HCT116 (cell line): ENCODE data around the gene PHF10.

Source experiments
- TF ChIP-seq, protein P1 (sequence below): IDR thresholded peaks from 2 replicates; pipeline ENCODE4 v1.6.1; 2012; ENCODE audit warnings: low read depth
- TF ChIP-seq, protein P2 (sequence below), 3 experiments: fragments of 200-600 bp in 1 of 3; sonication (generic) in 1 of 3; IDR thresholded peaks in 2 of 3; conservative IDR thresholded peaks in 1 of 3; 2 replicates each; pipeline ENCODE4 v1.5.1; 2012 to 2017; ENCODE audit warnings: low read depth in 2 of 3, low read length in 2 of 3, antibody characterized with exemption in 1 of 3, borderline replicate concordance in 1 of 3, control low read depth in 1 of 3, mild to moderate bottlenecking in 1 of 3, mixed read lengths in 1 of 3, mixed run types in 1 of 3, moderate library complexity in 1 of 3; ENCODE audit not compliant: insufficient read depth in 1 of 3

DNA sequence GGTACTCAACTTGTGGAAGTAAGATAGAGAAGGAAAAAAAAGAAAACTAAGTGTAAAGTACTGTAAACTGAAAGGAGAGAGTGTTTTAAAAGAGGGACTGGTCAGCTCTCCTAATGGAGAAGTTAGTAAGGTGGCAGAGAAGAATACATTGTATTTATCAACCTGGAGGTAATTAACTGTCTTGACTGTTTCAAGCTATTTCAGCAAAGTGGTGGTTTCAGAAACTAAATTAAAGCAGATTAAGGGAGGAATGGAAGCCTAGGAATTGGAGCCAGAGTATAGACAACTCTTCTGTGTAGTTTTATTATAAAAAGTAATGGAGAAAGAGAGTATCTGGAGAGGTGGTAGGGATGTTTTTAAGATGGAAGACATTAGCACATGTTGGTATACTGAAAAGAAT is 2.7 kb upstream of the PHF10 start:
- TF ChIP-seq, protein P1, sequence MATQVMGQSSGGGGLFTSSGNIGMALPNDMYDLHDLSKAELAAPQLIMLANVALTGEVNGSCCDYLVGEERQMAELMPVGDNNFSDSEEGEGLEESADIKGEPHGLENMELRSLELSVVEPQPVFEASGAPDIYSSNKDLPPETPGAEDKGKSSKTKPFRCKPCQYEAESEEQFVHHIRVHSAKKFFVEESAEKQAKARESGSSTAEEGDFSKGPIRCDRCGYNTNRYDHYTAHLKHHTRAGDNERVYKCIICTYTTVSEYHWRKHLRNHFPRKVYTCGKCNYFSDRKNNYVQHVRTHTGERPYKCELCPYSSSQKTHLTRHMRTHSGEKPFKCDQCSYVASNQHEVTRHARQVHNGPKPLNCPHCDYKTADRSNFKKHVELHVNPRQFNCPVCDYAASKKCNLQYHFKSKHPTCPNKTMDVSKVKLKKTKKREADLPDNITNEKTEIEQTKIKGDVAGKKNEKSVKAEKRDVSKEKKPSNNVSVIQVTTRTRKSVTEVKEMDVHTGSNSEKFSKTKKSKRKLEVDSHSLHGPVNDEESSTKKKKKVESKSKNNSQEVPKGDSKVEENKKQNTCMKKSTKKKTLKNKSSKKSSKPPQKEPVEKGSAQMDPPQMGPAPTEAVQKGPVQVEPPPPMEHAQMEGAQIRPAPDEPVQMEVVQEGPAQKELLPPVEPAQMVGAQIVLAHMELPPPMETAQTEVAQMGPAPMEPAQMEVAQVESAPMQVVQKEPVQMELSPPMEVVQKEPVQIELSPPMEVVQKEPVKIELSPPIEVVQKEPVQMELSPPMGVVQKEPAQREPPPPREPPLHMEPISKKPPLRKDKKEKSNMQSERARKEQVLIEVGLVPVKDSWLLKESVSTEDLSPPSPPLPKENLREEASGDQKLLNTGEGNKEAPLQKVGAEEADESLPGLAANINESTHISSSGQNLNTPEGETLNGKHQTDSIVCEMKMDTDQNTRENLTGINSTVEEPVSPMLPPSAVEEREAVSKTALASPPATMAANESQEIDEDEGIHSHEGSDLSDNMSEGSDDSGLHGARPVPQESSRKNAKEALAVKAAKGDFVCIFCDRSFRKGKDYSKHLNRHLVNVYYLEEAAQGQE = no peak
- TF ChIP-seq, protein P2, sequence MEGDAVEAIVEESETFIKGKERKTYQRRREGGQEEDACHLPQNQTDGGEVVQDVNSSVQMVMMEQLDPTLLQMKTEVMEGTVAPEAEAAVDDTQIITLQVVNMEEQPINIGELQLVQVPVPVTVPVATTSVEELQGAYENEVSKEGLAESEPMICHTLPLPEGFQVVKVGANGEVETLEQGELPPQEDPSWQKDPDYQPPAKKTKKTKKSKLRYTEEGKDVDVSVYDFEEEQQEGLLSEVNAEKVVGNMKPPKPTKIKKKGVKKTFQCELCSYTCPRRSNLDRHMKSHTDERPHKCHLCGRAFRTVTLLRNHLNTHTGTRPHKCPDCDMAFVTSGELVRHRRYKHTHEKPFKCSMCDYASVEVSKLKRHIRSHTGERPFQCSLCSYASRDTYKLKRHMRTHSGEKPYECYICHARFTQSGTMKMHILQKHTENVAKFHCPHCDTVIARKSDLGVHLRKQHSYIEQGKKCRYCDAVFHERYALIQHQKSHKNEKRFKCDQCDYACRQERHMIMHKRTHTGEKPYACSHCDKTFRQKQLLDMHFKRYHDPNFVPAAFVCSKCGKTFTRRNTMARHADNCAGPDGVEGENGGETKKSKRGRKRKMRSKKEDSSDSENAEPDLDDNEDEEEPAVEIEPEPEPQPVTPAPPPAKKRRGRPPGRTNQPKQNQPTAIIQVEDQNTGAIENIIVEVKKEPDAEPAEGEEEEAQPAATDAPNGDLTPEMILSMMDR (IDR thresholded peaks at IDR 0.05 in 2 of 3, conservative IDR thresholded peaks at IDR 0.05 in 1 of 3; ENCODE audit: borderline replicate concordance in 1 of 3, insufficient read depth in 1 of 3, low read depth in 2 of 3, low read length in 2 of 3) = no peak
